Neural cell (in vitro differentiated cells): ENCODE results near the gene OLIG2.

Experiments
- EP300 ChIP-seq: fragments of 450-650 bp; conservative IDR thresholded peaks from 2 replicates; pipeline ENCODE4 v1.6.1; 2014; ENCODE audit warnings: antibody characterized with exemption, mild to moderate bottlenecking, moderate library complexity; ENCODE audit not compliant: poor library complexity, severe bottlenecking
- EZH2 ChIP-seq: fragments of 200-600, 300-800 bp; shearing (Covaris generic), sonication (generic); IDR thresholded peaks from 2 replicates; pipeline ENCODE4 v1.6.1; 2014; ENCODE audit warnings: antibody characterized with exemption, low read length, borderline replicate concordance, mild to moderate bottlenecking; ENCODE audit not compliant: insufficient read depth, poor library complexity, severe bottlenecking
- MXI1 ChIP-seq: fragments of 450-650 bp; conservative IDR thresholded peaks from 2 replicates; pipeline ENCODE4 v1.6.1; 2014; ENCODE audit warnings: antibody characterized with exemption, mild to moderate bottlenecking; ENCODE audit not compliant: poor library complexity, severe bottlenecking
- POLR2AphosphoS5 ChIP-seq: IDR thresholded peaks from 2 replicates; pipeline ENCODE4 v1.6.1; 2012
- RAD21 ChIP-seq: fragments of 450-650 bp; conservative IDR thresholded peaks from 2 replicates; pipeline ENCODE4 v1.6.1; 2014; ENCODE audit warnings: antibody characterized with exemption, mild to moderate bottlenecking, moderate library complexity
- TAF1 ChIP-seq: IDR thresholded peaks from 2 replicates; pipeline ENCODE4 v1.6.1; 2012; ENCODE audit warnings: low read depth
- TF ChIP-seq, protein P1 (sequence below): fragments of 450-650 bp; IDR thresholded peaks from 2 replicates; pipeline ENCODE4 v1.5.1; 2014; ENCODE audit warnings: antibody characterized with exemption, mild to moderate bottlenecking, moderate library complexity; ENCODE audit not compliant: poor library complexity, severe bottlenecking
- TF ChIP-seq, protein P2 (sequence below): IDR thresholded peaks from 2 replicates; pipeline ENCODE4 v1.6.1; 2012; ENCODE audit warnings: borderline replicate concordance

DNA sequence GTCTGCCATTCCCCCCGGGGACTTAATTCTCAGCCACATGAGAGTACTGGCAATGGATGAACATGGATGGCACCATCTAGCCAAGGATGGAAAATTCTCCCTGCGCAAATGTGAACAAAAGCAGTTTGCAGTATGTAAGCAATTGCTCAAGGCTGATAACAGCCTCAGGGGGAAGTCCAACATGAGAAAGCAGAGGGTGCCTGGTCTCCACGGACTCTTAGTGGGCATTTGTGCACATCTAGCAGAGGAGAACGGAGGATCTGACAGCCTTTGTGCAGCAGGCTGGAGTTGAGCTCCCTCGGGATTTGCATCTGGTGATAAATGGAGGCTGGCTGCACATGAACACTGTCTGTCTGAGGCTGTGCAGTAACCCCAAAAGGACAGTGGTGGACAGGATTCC is 30.3 kb downstream of the OLIG2 start:
- TF ChIP-seq, protein P1, sequence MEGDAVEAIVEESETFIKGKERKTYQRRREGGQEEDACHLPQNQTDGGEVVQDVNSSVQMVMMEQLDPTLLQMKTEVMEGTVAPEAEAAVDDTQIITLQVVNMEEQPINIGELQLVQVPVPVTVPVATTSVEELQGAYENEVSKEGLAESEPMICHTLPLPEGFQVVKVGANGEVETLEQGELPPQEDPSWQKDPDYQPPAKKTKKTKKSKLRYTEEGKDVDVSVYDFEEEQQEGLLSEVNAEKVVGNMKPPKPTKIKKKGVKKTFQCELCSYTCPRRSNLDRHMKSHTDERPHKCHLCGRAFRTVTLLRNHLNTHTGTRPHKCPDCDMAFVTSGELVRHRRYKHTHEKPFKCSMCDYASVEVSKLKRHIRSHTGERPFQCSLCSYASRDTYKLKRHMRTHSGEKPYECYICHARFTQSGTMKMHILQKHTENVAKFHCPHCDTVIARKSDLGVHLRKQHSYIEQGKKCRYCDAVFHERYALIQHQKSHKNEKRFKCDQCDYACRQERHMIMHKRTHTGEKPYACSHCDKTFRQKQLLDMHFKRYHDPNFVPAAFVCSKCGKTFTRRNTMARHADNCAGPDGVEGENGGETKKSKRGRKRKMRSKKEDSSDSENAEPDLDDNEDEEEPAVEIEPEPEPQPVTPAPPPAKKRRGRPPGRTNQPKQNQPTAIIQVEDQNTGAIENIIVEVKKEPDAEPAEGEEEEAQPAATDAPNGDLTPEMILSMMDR: no peak
- TF ChIP-seq EZH2 (no peak), MXI1 (no peak), TAF1 (no peak), RAD21 (no peak), EP300 (no peak), POLR2AphosphoS5 (no peak)
- TF ChIP-seq, protein P2, sequence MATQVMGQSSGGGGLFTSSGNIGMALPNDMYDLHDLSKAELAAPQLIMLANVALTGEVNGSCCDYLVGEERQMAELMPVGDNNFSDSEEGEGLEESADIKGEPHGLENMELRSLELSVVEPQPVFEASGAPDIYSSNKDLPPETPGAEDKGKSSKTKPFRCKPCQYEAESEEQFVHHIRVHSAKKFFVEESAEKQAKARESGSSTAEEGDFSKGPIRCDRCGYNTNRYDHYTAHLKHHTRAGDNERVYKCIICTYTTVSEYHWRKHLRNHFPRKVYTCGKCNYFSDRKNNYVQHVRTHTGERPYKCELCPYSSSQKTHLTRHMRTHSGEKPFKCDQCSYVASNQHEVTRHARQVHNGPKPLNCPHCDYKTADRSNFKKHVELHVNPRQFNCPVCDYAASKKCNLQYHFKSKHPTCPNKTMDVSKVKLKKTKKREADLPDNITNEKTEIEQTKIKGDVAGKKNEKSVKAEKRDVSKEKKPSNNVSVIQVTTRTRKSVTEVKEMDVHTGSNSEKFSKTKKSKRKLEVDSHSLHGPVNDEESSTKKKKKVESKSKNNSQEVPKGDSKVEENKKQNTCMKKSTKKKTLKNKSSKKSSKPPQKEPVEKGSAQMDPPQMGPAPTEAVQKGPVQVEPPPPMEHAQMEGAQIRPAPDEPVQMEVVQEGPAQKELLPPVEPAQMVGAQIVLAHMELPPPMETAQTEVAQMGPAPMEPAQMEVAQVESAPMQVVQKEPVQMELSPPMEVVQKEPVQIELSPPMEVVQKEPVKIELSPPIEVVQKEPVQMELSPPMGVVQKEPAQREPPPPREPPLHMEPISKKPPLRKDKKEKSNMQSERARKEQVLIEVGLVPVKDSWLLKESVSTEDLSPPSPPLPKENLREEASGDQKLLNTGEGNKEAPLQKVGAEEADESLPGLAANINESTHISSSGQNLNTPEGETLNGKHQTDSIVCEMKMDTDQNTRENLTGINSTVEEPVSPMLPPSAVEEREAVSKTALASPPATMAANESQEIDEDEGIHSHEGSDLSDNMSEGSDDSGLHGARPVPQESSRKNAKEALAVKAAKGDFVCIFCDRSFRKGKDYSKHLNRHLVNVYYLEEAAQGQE: no peak
